SW480 (cell line): Measurements from ENCODE around the gene COG4.
"Not testable (repeated sequence)": the region's sequence is repeated elsewhere in the genome, so short reads cannot be mapped to it uniquely, and the experiment has no call there.

Experiments used
- DNase-seq: peaks from one replicate; pipeline ENCODE4 v3.0.0-alpha.2; 2016; ENCODE audit warnings: low spot score

Gene COG4

DNA sequence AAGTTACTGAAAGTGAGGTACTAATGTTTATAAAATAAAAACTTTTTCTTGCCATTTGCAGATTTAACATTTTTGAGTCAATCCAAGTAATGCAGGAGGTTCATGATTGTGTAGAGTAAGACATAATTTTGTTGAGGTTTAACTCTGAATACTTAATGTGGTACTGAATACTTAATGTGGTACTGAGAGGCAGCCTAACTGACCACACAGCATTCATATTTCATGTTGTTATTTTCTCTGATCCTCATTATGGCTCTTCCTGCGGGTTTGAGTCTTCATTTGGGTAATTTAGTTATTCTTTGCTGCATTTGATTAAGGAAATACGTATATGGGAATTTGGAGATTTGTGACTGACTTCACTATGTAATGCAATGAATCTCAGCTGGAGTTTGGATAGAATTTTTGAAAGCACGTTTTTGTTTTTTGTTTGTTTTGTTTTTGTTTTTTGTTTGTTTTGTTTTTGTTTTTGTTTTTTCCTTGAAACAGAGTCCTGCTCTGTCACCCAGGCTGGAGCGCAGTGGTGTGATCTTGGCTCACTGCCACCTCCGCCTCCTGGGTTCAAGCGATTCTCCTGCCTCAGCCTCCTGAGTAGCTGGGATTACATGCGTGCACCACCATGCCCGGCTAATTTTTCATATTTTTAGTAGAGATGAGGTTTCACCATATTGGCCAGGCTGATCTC is 4.1 kb upstream of the COG4 start:
- no peak for DNase-seq

- no peak for DNase-seq
Measured at GRCh38 chr16:70526403-70526802, 3.0 kb upstream of the COG4 start.

GRCh38 chr16:70524399-70524825 is 1.1 kb upstream of the COG4 start:
- not testable (repeated sequence) for DNase-seq

GRCh38 chr16:70523743-70524398 is 517 bp upstream of the COG4 start, which contains the start of gene SF3B3:
SF3B3 (plus strand) TSS chr16:70523816; CDS start chr16:70526657, 2,841 bp downstream.
- peak; percentile 69 for DNase-seq

GRCh38 chr16:70522216-70523075 is 908 bp downstream of the COG4 start:
- DNase-seq, result no peak

DNA sequence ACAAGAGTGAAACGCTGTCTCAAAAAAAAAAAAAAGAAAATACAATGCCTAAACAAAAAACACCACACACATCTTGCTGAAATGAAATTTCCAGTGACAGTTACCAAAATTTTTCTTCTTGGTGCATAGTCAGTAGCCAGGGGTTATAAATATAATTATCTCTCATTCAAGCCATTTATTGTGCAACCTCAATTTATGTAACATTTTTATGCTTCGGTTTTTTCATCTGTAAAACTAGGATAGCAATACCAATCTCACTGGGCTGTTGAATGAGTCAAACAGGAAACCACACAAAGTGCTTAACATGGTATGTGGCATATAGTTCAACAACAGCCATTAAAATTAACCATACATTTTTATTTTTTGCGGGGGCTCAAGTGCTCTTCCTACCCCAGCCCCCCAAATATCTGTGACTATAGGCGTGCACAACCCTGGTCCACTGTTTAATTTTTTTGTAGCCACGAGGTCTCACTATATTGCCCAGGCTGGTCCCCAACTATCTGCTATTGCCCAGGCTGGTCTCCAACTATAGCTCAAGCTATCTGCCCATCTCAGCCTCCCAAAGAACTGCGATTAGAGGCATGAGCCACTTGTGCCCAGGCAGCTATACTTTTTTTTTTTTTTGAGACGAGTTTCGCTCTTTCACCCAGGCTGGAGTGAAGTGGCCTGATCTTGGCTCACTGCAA is 2.6 kb downstream of the COG4 start:
- DNase-seq, result no peak

- no peak for DNase-seq
Measured at GRCh38 chr16:70512456-70512855, 10.9 kb downstream of the COG4 start.

GRCh38 chr16:70511833-70512232 is 11.5 kb downstream of the COG4 start:
- no peak for DNase-seq

DNA sequence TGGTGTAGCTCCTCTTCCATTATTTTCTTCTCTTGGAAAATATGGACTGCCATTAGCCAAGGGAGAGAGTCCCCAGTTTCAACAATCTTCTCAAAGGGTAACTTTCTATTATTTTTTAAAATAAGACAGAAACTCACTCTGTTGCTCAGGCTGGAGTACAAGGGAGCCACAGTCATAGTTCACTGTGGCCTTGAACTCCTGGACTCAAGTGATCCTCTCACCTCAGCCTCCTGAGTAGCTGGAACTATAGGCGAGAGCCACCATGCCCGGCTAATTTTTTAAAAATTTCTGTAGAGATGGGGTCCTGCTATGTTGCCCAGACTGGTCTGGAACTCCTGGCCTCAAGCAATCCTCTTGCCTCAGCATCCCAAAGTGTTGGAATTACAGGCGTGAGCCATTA is 13.1 kb downstream of the COG4 start:
- DNase-seq, result no peak

- no peak for DNase-seq
Measured at GRCh38 chr16:70508752-70509151, 14.6 kb downstream of the COG4 start.

DNA sequence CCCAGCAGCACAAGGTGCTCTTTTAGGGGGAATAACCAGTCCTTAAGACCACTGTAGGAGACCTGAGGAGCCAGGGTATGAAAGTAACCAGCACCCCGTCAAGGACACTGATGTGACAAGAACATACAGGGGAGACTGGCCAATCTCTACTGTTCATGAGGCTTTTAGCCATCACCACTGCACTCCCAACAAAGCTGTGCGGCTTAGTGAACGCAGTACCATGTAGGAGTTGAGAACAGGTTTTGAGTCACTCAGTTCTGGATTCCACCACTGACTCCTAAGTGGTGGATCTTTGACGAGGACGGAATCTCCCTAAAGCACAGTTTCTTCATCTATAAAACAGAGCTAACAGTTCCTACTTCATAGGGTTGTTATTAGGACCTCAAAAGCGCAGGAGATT is 26.8 kb downstream of the COG4 start:
- DNase-seq, result no peak

DNA sequence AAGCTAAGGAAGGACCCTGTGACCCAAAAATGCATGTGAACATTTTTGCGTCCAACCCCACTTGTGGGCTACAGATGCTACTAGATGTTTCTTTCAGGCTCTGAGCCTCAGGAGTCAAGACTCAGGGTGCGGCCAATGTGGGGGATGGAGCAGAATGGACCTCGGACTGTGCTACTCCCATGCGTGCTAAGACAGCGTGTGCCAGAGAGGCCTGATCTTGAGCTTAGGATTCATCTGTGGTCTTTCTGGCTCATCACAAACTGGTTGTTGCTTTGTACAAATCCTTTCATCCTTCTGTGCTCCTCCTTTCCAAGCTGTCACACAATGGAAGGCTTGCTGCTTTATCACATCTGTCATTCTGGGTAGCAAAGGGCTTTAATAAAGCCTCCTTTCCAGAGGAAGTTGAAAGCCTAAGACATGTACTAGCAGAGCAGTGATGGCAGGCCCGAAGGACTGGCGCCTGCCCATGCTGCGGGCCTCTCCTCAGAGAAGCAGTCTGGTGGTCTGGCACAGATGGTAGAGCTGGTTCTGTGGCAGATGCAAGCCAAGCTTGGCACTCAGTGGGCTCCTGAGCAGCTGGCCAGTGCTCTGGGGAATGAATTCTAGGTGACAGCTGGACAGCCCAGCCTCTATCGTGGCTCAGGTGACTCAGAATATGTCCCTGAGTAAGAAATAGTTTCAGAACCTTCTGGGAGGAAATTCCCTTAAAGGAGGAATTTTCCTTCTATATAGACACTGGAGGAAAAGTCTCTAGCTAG is 27.8 kb downstream of the COG4 start:
- no peak for DNase-seq

DNA sequence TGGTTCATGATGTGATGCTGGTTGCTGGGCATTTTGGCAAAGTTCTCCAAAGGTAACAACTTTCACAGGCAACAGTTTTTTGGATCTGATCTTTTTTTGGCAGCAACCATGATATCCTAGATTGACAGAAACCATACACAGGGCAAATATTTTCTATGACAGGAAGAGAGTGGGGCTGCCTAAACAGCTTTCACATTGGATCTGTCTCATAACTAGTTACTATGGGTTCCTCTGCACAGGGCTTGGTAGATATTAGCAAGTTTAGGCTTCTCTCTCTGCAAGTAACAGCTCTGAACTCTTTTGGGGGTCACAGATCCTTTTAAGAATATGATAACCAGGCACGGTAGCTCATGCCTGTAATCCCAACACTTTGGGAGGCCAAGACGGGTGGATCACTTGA is 28.6 kb downstream of the COG4 start:
- no peak for DNase-seq

DNA sequence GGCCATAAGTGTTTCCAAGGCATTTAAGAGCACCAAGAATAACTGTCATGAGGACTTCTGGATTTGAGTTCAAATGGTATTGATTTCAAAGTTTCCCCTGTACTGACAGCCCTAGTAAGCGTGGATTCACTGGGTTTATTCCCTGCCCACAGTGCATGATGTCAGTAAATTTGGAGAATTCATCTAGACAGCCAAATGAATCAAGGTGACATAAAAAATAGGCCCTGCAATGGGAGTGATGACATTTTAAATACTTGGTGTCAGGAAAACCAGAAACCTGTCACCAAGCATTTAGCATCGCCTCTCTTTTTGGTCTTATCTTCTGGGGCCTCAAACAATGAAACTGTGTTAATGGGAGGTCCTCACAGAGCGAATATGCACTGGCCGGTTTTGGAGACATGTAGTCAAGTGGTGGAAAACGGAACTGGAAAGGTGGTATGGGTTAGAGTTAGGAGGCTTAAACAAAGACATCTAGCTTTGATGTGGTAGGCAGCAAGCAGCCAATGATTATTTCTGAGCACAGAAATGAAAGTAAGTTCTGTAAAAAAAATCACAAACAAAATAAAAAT is 29.1 kb downstream of the COG4 start:
- no peak for DNase-seq

DNA sequence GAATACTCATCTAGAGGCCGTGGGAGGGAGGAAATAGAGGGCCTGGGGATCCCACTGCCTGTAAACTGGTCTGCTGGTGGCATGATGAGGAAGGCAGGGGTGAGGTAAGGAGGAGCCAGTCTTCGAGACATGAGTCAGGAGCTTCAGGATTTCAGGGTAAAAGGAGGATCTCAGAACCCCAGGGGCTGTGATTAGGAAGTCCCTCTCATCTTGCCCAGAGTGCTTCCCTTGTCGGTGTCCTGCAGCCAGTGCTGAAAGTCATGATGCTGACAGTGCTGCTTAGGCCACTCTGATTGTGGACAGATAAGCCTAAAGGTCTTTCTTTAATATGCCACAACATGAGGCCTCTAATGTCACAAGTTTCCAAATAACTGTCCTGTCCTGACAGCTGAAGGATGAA is 29.6 kb downstream of the COG4 start:
- DNase-seq, result no peak

GRCh38 chr16:70490261-70490660 is 33.1 kb downstream of the COG4 start:
- DNase-seq, result no peak

- DNase-seq, result no peak
Measured at GRCh38 chr16:70484867-70485266, 38.5 kb downstream of the COG4 start.

DNA sequence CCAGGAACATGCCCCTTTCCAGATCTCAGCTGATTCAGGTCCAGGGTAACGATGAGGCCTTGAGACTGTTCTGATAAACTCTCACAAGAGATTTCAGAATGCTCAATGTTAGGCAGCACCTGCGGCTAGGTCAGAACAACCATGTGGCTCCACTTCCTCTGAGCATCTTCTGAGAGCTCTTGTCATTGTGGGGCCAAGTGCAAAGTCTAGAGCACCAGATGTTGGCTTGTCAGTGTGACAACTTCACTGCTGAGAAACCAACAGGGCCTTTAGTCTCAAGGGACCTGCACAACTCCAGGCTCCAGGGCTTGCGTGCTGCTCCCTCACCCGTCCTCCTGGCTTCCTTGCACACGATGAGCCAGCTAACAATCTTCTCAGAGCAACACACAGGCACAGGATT is 39.9 kb downstream of the COG4 start:
- no peak for DNase-seq

DNA sequence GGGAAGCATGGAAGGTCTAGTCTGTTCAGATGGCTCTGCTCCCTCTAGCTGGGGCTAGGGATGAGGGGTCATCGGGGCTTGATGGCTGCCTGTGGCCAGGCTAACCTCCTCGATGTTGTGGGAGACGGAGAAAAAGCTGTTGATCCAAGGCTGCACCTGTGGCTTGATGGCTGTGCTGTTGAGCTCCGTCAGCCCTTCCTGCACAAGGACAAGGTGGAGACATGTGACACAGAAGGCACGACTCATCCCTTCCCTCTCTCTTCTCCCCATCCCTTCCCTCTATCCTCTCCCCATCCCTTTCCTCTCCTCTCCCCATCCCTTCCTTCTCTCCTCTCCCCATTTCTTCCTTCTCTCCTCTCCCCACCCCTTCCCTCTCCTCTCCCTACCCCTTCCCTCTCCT is 40.7 kb downstream of the COG4 start:
- no peak for DNase-seq

GRCh38 chr16:70481929-70482536 is 41.3 kb downstream of the COG4 start:
- no peak for DNase-seq
